HepG2 (cell line): ENCODE measurements around the gene APEX1. TPM values are rescaled to one million over a fixed set of nuclear protein-coding genes. Genes with fewer than 3 reads are reported as not detected.
A peak's percentile ranks its signal among the peaks of the same experiment; 100 is the strongest.

Experiments
- CC2D1A ChIP-seq: sonication (generic); formaldehyde crosslinking; IDR thresholded peaks from 2 replicates; pipeline ENCODE4 v1.8.1; 2023; ENCODE audit warnings: mild to moderate bottlenecking, missing genetic modification reagents
- CREB1 ChIP-seq, 2 experiments: fragments of 450-650 bp in 1 of 2; IDR thresholded peaks; 2 replicates each; pipeline ENCODE4 v1.6.1; 2016 to 2017; ENCODE audit warnings: control low read depth in 1 of 2, mild to moderate bottlenecking in 1 of 2, missing compliant biosample characterization in 1 of 2, missing genetic modification characterization in 1 of 2
- HDAC1 ChIP-seq: sonication (generic); formaldehyde crosslinking; IDR thresholded peaks from 2 replicates; pipeline ENCODE4 v1.5.1; 2020; ENCODE audit warnings: mild to moderate bottlenecking, missing genetic modification reagents
- MAFF ChIP-seq: IDR thresholded peaks from 2 replicates; pipeline ENCODE4 v1.6.1; 2011; ENCODE audit warnings: low read depth, low read length, improper control_type of control experiment
- MLLT10 ChIP-seq: sonication (generic); formaldehyde crosslinking; IDR thresholded peaks from 2 replicates; pipeline ENCODE4 v1.4.0; 2020; ENCODE audit warnings: missing genetic modification reagents
- NR2F1 ChIP-seq, 2 experiments: fragments of 450-650 bp in 1 of 2; formaldehyde crosslinking in 1 of 2; IDR thresholded peaks; 2 replicates each; pipeline versions ENCODE4 v1.5.0 to v1.6.1; 2016 to 2020; ENCODE audit warnings: mild to moderate bottlenecking in 1 of 2, missing compliant biosample characterization in 1 of 2, missing genetic modification reagents in 1 of 2, moderate library complexity in 1 of 2
- RNF2 ChIP-seq: fragments of 450-650 bp; conservative IDR thresholded peaks from 2 replicates; pipeline ENCODE4 v1.6.1; 2016; ENCODE audit warnings: low read depth
- RXRA ChIP-seq: sonication (generic); formaldehyde crosslinking; IDR thresholded peaks from 2 replicates; pipeline ENCODE4 v1.5.1; 2020; ENCODE audit warnings: missing genetic modification reagents
- SP4 ChIP-seq: sonication (generic); formaldehyde crosslinking; IDR thresholded peaks from 2 replicates; pipeline ENCODE4 v1.8.1; 2023; ENCODE audit warnings: mild to moderate bottlenecking, missing genetic modification reagents
- STAG1 ChIP-seq: sonication (generic); formaldehyde crosslinking; IDR thresholded peaks from 2 replicates; pipeline ENCODE4 v1.4.0; 2020; ENCODE audit warnings: missing genetic modification reagents
- TEAD3 ChIP-seq: optimal IDR thresholded peaks from 2 replicates; pipeline ENCODE3; 2016; ENCODE audit warnings: borderline replicate concordance
- TGIF2 ChIP-seq: IDR thresholded peaks from 2 replicates; pipeline ENCODE4 v1.6.1; 2016; ENCODE audit warnings: control low read depth, missing compliant biosample characterization
- THAP11 ChIP-seq: IDR thresholded peaks from 2 replicates; pipeline ENCODE4 v1.6.1; 2016; ENCODE audit warnings: missing biosample characterization, missing genetic modification reagents
- ZBTB7A ChIP-seq: sonication (generic); formaldehyde crosslinking; IDR thresholded peaks from 2 replicates; pipeline ENCODE4 v1.8.0; 2022; ENCODE audit warnings: mild to moderate bottlenecking, missing genetic modification reagents
- ZNF12 ChIP-seq: sonication (generic); formaldehyde crosslinking; IDR thresholded peaks from 2 replicates; pipeline ENCODE4 v1.5.0; 2020; ENCODE audit warnings: missing genetic modification reagents
- ZNF17 ChIP-seq: sonication (generic); formaldehyde crosslinking; IDR thresholded peaks from 2 replicates; pipeline ENCODE4 v1.5.0; 2020; ENCODE audit warnings: mild to moderate bottlenecking, missing genetic modification reagents
- polyA plus RNA-seq, 8 experiments: library from polyadenylated mRNA; depleted of rRNA in 3 of 8; stranded (reverse) in 7 of 8; unstranded in 1 of 8; fragments of >200 nt; fragmentation: Illumina TruSeq in 4 of 8; extraction: Trizol in 4 of 8; gene quantifications; 2 replicates each; pipeline versions ENCODE4 v1.2.1 to v1.2.3, GENCODE V29; 2011 to 2016; ENCODE audit warnings: low read depth in 4 of 8, missing spikeins in 1 of 8, mixed read lengths in 1 of 8; ENCODE audit not compliant: insufficient read depth in 1 of 8
- total RNA-seq, 5 experiments: library from RNA; depleted of rRNA; stranded (reverse); fragments of >200 nt; fragmentation: Illumina TruSeq; extraction: Trizol; gene quantifications; 2 replicates each; pipeline ENCODE4 v1.2.3, GENCODE V29; 2016; ENCODE audit warnings: low read depth in 1 of 5
- TF ChIP-seq, protein P1 (sequence below): IDR thresholded peaks from 2 replicates; pipeline ENCODE4 v1.6.1; 2016; ENCODE audit warnings: missing compliant biosample characterization, missing genetic modification reagents, borderline replicate concordance
- TF ChIP-seq, protein P2 (sequence below): sonication (generic); formaldehyde crosslinking; IDR thresholded peaks from 2 replicates; pipeline ENCODE4 v1.8.1; 2022; ENCODE audit warnings: low read depth, mild to moderate bottlenecking, missing genetic modification reagents
- TF ChIP-seq, protein P3 (sequence below): sonication (generic); formaldehyde crosslinking; IDR thresholded peaks from 2 replicates; pipeline ENCODE4 v1.8.0; 2022; ENCODE audit warnings: missing genetic modification reagents, mild to moderate bottlenecking, borderline replicate concordance
- TF ChIP-seq, protein P4 (sequence below): IDR thresholded peaks from 2 replicates; pipeline ENCODE4 v1.6.1; 2016; ENCODE audit warnings: low read depth, control low read depth

Gene APEX1
- total and polyA plus RNA-seq, 2 of the 13 experiments (the other 11 are each of a cell fraction or from before 2014, with no cell fraction given) = 171 to 405 TPM

DNA sequence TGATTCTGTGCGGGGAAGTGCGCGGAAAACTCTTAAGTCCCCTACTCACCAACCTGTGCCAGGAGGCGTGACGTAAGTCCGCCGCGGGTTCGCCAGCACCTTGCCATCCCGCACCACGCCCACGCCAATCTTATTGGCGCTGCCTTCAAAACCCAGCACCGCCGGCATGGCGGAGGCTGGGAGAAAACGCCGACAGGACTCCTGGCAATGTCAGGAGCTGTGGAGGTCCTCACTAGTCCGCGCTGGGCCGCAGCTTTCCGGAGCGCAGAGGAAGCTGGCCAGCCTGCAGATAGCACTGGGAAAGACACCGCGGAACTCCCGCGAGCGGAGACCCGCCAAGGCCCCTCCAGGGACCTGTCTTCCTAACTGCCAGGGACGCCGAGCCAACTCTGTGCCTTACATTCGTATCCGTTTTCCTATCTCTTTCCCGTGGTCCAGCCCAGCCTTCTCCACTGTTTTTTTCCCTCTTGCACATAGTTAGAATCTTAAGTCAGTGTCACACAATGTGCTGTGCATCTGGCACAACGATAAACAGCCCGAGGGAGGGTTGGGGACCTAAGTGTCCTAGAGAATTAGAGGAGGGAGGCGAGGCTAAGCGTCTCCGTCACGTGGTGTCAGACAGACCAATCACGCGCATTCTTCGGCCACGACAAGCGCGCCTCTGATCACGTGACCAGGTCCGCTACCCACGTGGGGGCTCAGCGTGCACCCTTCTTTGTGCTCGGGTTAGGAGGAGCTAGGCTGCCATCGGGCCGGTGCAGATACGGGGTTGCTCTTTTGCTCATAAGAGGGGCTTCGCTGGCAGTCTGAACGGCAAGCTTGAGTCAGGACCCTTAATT is at the start of gene APEX1, which contains the start of gene OSGEP (continued):
- TF ChIP-seq, protein P1, sequence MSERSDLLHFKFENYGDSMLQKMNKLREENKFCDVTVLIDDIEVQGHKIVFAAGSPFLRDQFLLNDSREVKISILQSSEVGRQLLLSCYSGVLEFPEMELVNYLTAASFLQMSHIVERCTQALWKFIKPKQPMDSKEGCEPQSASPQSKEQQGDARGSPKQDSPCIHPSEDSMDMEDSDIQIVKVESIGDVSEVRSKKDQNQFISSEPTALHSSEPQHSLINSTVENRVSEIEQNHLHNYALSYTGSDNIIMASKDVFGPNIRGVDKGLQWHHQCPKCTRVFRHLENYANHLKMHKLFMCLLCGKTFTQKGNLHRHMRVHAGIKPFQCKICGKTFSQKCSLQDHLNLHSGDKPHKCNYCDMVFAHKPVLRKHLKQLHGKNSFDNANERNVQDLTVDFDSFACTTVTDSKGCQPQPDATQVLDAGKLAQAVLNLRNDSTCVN (CRISPR knock-in tag) = peak; percentile 74
- TF ChIP-seq RXRA (CRISPR knock-in tag) = no peak; the same call in none of the 2 replicates
- no peak for TF ChIP-seq ZNF17 (CRISPR knock-in tag)
- no peak for TF ChIP-seq CC2D1A (CRISPR knock-in tag)
- TF ChIP-seq, protein P2, sequence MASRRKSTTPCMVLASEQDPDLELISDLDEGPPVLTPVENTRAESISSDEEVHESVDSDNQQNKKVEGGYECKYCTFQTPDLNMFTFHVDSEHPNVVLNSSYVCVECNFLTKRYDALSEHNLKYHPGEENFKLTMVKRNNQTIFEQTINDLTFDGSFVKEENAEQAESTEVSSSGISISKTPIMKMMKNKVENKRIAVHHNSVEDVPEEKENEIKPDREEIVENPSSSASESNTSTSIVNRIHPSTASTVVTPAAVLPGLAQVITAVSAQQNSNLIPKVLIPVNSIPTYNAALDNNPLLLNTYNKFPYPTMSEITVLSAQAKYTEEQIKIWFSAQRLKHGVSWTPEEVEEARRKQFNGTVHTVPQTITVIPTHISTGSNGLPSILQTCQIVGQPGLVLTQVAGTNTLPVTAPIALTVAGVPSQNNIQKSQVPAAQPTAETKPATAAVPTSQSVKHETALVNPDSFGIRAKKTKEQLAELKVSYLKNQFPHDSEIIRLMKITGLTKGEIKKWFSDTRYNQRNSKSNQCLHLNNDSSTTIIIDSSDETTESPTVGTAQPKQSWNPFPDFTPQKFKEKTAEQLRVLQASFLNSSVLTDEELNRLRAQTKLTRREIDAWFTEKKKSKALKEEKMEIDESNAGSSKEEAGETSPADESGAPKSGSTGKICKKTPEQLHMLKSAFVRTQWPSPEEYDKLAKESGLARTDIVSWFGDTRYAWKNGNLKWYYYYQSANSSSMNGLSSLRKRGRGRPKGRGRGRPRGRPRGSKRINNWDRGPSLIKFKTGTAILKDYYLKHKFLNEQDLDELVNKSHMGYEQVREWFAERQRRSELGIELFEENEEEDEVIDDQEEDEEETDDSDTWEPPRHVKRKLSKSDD (CRISPR knock-in tag) = 0 out of 2 replicates have a peak, but pooled peaks have one; percentile 37
- no peak for TF ChIP-seq MLLT10 (CRISPR knock-in tag)
- peak; percentile 35 for TF ChIP-seq TEAD3 (CRISPR knock-in tag)
- TF ChIP-seq ZNF12 (CRISPR knock-in tag) = no peak; the same call in 1 of the 2 replicates
- no peak for TF ChIP-seq NR2F1 (CRISPR knock-in tag; IDR thresholded peaks at IDR 0.05)
- TF ChIP-seq STAG1 (CRISPR knock-in tag) = peak; percentile 1; the same call in 1 of the 2 replicates
- peak; percentile 89; the same call in 1 of the 2 replicates for TF ChIP-seq RNF2
- peak; percentile 85 for TF ChIP-seq CREB1 (IDR thresholded peaks at IDR 0.05)
- TF ChIP-seq CREB1 (CRISPR knock-in tag; IDR thresholded peaks at IDR 0.05) = peak; percentile 89
- TF ChIP-seq HDAC1 = peak; percentile 92
- TF ChIP-seq, protein P3, sequence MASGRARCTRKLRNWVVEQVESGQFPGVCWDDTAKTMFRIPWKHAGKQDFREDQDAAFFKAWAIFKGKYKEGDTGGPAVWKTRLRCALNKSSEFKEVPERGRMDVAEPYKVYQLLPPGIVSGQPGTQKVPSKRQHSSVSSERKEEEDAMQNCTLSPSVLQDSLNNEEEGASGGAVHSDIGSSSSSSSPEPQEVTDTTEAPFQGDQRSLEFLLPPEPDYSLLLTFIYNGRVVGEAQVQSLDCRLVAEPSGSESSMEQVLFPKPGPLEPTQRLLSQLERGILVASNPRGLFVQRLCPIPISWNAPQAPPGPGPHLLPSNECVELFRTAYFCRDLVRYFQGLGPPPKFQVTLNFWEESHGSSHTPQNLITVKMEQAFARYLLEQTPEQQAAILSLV (CRISPR knock-in tag) = peak; percentile 80; the same call in 1 of the 2 replicates
- TF ChIP-seq MAFF = no peak
- TF ChIP-seq TGIF2 (CRISPR knock-in tag) = peak; percentile 86
- peak; percentile 89 for TF ChIP-seq THAP11 (CRISPR knock-in tag)
- peak; percentile 72 for TF ChIP-seq ZBTB7A
- TF ChIP-seq SP4 (CRISPR knock-in tag) = peak; percentile 73
- TF ChIP-seq, protein P4, sequence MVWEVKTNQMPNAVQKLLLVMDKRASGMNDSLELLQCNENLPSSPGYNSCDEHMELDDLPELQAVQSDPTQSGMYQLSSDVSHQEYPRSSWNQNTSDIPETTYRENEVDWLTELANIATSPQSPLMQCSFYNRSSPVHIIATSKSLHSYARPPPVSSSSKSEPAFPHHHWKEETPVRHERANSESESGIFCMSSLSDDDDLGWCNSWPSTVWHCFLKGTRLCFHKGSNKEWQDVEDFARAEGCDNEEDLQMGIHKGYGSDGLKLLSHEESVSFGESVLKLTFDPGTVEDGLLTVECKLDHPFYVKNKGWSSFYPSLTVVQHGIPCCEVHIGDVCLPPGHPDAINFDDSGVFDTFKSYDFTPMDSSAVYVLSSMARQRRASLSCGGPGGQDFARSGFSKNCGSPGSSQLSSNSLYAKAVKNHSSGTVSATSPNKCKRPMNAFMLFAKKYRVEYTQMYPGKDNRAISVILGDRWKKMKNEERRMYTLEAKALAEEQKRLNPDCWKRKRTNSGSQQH (CRISPR knock-in tag) = peak; percentile 94
